ENCODE data around the gene CLRN1. TPM values are rescaled to one million over a fixed set of nuclear protein-coding genes. Genes with fewer than 3 reads are reported as not detected.

The CLRN1 gene
- total RNA-seq, 1 donor from 2014 or later = not detected

DNA sequence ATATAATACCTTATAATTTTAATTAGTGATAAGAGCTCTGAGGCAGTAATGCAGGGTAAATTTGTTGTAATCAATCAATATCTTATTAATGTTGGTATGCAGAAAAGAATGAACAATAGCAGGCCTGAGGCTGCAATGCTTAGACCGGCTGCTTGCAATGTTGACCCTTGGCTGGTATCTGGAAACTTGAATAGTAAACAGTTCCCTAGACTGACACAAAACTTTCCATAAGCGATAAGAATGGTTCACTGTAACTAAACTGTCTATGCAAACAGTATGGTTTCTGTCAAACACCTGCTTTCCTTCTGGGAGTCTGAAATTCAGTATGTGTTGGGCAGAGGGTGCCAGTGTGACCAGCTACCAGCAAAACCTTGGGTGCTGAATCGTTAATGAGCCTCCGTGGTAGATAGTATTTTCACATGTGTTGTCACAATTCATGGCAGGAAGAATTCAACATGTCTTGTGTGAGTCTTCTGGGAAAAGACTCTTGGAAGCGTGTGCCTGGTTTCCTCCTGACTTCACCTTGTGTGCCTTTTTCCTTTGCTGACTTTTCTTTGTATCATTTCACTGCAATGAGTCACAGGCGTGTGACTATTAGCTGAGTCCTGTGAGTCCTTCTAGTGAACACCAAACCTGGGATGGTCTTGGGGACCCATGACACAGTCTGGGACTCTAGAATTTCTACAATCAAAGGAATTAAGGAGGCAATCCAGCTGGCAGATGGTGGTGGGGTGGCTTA is 30.7 kb upstream of the CLRN1 start:
- Mint-ChIP-seq H3K27me3 (ENCODE audit: low read depth) (peaks cover 7% of the 10 kb centered on the region), H3K27ac (no peak overlapping the region), H3K36me3 (no peaks in the 10 kb centered on the region), H3K9me3 (no peaks in the 10 kb centered on the region), H3K4me3 (no peak overlapping the region), H3K4me1 (peaks cover 7% of the 10 kb centered on the region)
- no peak for TF ChIP-seq CTCF (IDR thresholded peaks at IDR 0.05; ENCODE audit: unreplicated experiment)
- no peak for DNase-seq (ENCODE audit: low spot score in 2 of 2, unreplicated experiment in 2 of 2)

GRCh38 chr3:151002003-151002981 is 29.8 kb upstream of the CLRN1 start:
- Mint-ChIP-seq H3K9me3 (peaks cover 7% of the 10 kb centered on the region), H3K4me3 (no peak overlapping the region), H3K27ac (no peak overlapping the region), H3K27me3 (ENCODE audit: low read depth) (peaks cover 3% of the 10 kb centered on the region), H3K36me3 (peaks cover 2% of the 10 kb centered on the region), H3K4me1 (peaks cover 7% of the 10 kb centered on the region)
- TF ChIP-seq CTCF (IDR thresholded peaks at IDR 0.05; ENCODE audit: unreplicated experiment) = no peak
- DNase-seq (ENCODE audit: low spot score in 2 of 2, unreplicated experiment in 2 of 2) = no peak

- no peak overlapping the region for H3K4me3 Mint-ChIP-seq
- no peak for DNase-seq (ENCODE audit: low spot score in 2 of 2, unreplicated experiment in 2 of 2)
- peaks cover 7% of the 10 kb centered on the region for H3K4me1 Mint-ChIP-seq
- H3K36me3 Mint-ChIP-seq = peaks cover 2% of the 10 kb centered on the region
- TF ChIP-seq CTCF (IDR thresholded peaks at IDR 0.05; ENCODE audit: unreplicated experiment) = no peak
- peaks cover 12% of the 10 kb centered on the region for H3K9me3 Mint-ChIP-seq
- no peak overlapping the region for H3K27ac Mint-ChIP-seq
- no peaks in the 10 kb centered on the region for H3K27me3 Mint-ChIP-seq (ENCODE audit: low read depth)
Observed at GRCh38 chr3:150998996-150999395, 26.5 kb upstream of the CLRN1 start.

DNA sequence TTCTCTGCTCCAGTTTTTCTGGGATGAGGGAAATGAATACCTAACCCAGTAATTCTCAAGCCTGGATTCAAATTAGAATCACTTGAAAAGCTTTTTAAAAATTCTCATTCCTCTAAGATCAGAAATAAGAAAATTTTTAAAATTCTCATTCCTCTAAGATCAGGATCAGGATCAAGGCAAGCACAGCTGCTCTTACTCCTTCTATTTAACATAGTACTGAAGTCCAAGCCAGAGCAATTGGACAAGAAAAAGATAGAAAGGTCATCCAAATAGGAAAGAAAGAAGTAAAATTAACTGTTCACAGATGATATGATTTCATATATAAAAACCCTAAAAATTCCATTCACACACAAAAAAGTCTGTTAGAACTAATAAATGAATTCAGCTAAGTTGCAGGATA is 24.2 kb upstream of the CLRN1 start:
- H3K4me3 Mint-ChIP-seq = no peak overlapping the region
- DNase-seq (ENCODE audit: low spot score in 2 of 2, unreplicated experiment in 2 of 2) = no peak
- no peak overlapping the region for H3K27ac Mint-ChIP-seq
- H3K27me3 Mint-ChIP-seq (ENCODE audit: low read depth) = peaks cover 5% of the 10 kb centered on the region
- no peak for TF ChIP-seq CTCF (IDR thresholded peaks at IDR 0.05; ENCODE audit: unreplicated experiment)
- peaks cover 21% of the 10 kb centered on the region for H3K9me3 Mint-ChIP-seq
- no peaks in the 10 kb centered on the region for H3K4me1 Mint-ChIP-seq
- H3K36me3 Mint-ChIP-seq = peaks cover 5% of the 10 kb centered on the region

- Mint-ChIP-seq H3K9me3 (peaks cover 21% of the 10 kb centered on the region), H3K4me1 (peaks cover 3% of the 10 kb centered on the region), H3K4me3 (no peak overlapping the region), H3K27ac (no peak overlapping the region), H3K27me3 (ENCODE audit: low read depth) (peaks cover 5% of the 10 kb centered on the region), H3K36me3 (peaks cover 5% of the 10 kb centered on the region)
- DNase-seq (ENCODE audit: low spot score in 2 of 2, unreplicated experiment in 2 of 2) = no peak
- no peak for TF ChIP-seq CTCF (IDR thresholded peaks at IDR 0.05; ENCODE audit: unreplicated experiment)
Observed at GRCh38 chr3:150995510-150995909, 23.0 kb upstream of the CLRN1 start.

Measured in mesothelial cell of epicardium (in vitro differentiated cells).